GM10266 (cell line): ENCODE data around the gene NTM.
"Not testable (repeated sequence)": the region's sequence is repeated elsewhere in the genome, so short reads cannot be mapped to it uniquely, and the experiment has no call there.

Experiments
- DNase-seq: peaks from one replicate; pipeline ENCODE4 v3.0.0; 2012; ENCODE audit errors: extremely low spot score
- TF ChIP-seq, protein P1 (sequence below): IDR thresholded peaks from 2 replicates; pipeline ENCODE4 v1.5.1; 2012; ENCODE audit warnings: mild to moderate bottlenecking, low read depth; ENCODE audit not compliant: control insufficient read depth, insufficient read depth; ENCODE audit errors: missing control alignments

NTM gene

GRCh38 chr11:132367293-132367692, 996.9 kb downstream of the NTM start:
- TF ChIP-seq, protein P1, sequence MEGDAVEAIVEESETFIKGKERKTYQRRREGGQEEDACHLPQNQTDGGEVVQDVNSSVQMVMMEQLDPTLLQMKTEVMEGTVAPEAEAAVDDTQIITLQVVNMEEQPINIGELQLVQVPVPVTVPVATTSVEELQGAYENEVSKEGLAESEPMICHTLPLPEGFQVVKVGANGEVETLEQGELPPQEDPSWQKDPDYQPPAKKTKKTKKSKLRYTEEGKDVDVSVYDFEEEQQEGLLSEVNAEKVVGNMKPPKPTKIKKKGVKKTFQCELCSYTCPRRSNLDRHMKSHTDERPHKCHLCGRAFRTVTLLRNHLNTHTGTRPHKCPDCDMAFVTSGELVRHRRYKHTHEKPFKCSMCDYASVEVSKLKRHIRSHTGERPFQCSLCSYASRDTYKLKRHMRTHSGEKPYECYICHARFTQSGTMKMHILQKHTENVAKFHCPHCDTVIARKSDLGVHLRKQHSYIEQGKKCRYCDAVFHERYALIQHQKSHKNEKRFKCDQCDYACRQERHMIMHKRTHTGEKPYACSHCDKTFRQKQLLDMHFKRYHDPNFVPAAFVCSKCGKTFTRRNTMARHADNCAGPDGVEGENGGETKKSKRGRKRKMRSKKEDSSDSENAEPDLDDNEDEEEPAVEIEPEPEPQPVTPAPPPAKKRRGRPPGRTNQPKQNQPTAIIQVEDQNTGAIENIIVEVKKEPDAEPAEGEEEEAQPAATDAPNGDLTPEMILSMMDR = no peak

DNA sequence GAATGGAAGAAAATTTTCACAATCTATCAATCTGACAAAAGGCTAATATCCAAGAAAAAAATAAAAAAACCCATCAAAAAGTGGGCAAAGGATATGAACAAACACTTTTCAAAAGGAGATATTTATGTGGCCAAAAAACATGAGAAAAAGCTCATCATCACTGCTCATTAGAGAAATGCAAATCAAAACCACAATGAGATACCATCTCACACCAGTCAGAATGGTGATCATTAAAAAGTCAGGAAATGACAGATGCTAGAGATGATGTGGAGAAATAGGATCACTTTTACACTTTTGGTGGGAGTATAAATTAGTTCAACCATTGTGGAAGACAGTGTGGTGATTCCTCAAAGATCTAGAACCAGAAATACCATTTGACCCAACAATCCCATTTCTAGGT, 999.7 kb downstream of the NTM start:
- not testable (repeated sequence) for DNase-seq

More at GRCh38 chr11:132367293-132367692, 996.9 kb downstream of the NTM start:
- DNase-seq = no peak

GRCh38 chr11:132373405-132374143, 1003.2 kb downstream of the NTM start:
- no peak for DNase-seq

GRCh38 chr11:132379540-132379939, 1009.1 kb downstream of the NTM start:
- DNase-seq = no peak
- TF ChIP-seq, protein P1 = no peak

More at GRCh38 chr11:132373405-132374143, 1003.2 kb downstream of the NTM start:
- TF ChIP-seq, protein P1 = no peak
